Natural killer cell (primary cell): Measurements from ENCODE around the gene PEX6. TPM values are rescaled to one million over a fixed set of nuclear protein-coding genes. Genes with fewer than 3 reads are reported as not detected.

Source experiments
- ATAC-seq, 3 donors: fragments of 150-1000 bp in 2 of 3; fragments of 200-7000 bp in 1 of 3; cut with Tn5 transposase; 1 replicate in 1 of 3; 2 replicates in 2 of 3; pipeline ENCODE4 v1.10.0; 2021; ENCODE audit warnings: mild to moderate bottlenecking in 2 of 3, moderate library complexity in 2 of 3
- DNase-seq, 2 donors: peaks; one replicate each; pipeline versions ENCODE4 v3.0.0 to v3.0.0-alpha.2; 2013 to 2021; ENCODE audit warnings: mixed read lengths in 1 of 2
- H3K27ac ChIP-seq: one replicate; pipeline ENCODE4 v1.5.1; 2013; ENCODE audit warnings: mild to moderate bottlenecking, low read length
- H3K27me3 ChIP-seq: one replicate; pipeline ENCODE4 v1.6.1; 2013; ENCODE audit warnings: low read length; ENCODE audit not compliant: control insufficient read depth, insufficient read depth
- H3K36me3 ChIP-seq: one replicate; pipeline ENCODE4 v1.6.1; 2013; ENCODE audit warnings: low read length; ENCODE audit not compliant: control insufficient read depth, insufficient read depth
- H3K4me1 ChIP-seq: one replicate; pipeline ENCODE4 v1.6.1; 2013; ENCODE audit warnings: low read length; ENCODE audit not compliant: control insufficient read depth, insufficient read depth
- H3K4me3 ChIP-seq: one replicate; pipeline ENCODE4 v1.5.1; 2013; ENCODE audit warnings: low read length
- H3K9me3 ChIP-seq: one replicate; pipeline ENCODE4 v1.6.1; 2013; ENCODE audit warnings: low read length; ENCODE audit not compliant: control insufficient read depth, insufficient read depth
- H3K27ac Mint-ChIP-seq, 2 donors: one replicate each; pipeline ENCODE4 v1.8.0; 2022; ENCODE audit warnings: mild to moderate bottlenecking in 2 of 2, mixed read lengths in 2 of 2, moderate library complexity in 1 of 2
- H3K27me3 Mint-ChIP-seq, 2 donors: one replicate each; pipeline ENCODE4 v1.8.0; 2022; ENCODE audit warnings: low read depth in 2 of 2, mixed read lengths in 2 of 2
- H3K36me3 Mint-ChIP-seq: one replicate; pipeline ENCODE4 v1.8.0; 2022; ENCODE audit warnings: mixed read lengths
- H3K4me1 Mint-ChIP-seq, 2 donors: one replicate each; pipeline ENCODE4 v1.8.0; 2022; ENCODE audit warnings: mixed read lengths in 2 of 2
- H3K4me3 Mint-ChIP-seq: one replicate; pipeline ENCODE4 v1.8.0; 2022; ENCODE audit warnings: mild to moderate bottlenecking, moderate library complexity, mixed read lengths
- H3K9me3 Mint-ChIP-seq, 2 donors: one replicate each; pipeline ENCODE4 v1.8.0; 2022; ENCODE audit warnings: mixed read lengths in 2 of 2
- WGBS: methylation state at CpG from one replicate; pipeline ENCODE4 v1.1.7; 2013; ENCODE audit warnings: missing lambda C conversion rate; ENCODE audit not compliant: insufficient coverage; 5-methylcytosine and 5-hydroxymethylcytosine counted together
- intact Hi-C: fragments of 100-400 bp; cut with micrococcal nuclease; formaldehyde crosslinking; loops from one replicate; pipeline ENCODE4 v1.14.2; 2022
- total RNA-seq, 4 donors: library from RNA; stranded (reverse); fragments of 120-200 nt in 1 of 4; gene quantifications; one replicate each; pipeline versions ENCODE4 v1.2.3 to v1.2.4, GENCODE V29; 2013 to 2022
- TF ChIP-seq, protein P1 (sequence below): fragments of 200-600 bp; IDR thresholded peaks from one replicate; pipeline ENCODE4 v1.8.0; 2022; ENCODE audit warnings: antibody characterized with exemption

The PEX6 gene
- total RNA-seq, 3 donors from 2014 or later (not counting 1 experiment from before 2014, with no cell fraction given) = 8.2 to 13.6 (median 9.9) TPM

DNA sequence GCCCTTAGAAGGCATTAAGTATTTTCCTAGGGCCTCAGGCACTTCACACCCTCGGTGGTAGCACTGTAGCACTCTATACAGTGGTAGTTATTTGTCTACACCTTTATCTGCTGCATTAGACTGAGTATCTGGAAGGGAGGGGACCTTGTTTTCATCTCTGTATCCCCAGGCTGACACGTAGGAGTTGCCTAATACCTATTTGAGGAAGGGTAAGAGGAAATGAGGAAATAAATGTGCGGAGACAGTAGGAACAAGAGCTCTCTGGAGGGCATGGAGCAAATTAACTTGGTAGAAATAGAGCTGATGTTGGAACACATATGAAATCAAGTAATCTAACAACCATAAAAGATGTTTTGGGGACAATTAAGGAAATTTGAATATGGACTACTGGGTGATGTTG, 45.8 kb downstream of the PEX6 start:
- TF ChIP-seq, protein P1, sequence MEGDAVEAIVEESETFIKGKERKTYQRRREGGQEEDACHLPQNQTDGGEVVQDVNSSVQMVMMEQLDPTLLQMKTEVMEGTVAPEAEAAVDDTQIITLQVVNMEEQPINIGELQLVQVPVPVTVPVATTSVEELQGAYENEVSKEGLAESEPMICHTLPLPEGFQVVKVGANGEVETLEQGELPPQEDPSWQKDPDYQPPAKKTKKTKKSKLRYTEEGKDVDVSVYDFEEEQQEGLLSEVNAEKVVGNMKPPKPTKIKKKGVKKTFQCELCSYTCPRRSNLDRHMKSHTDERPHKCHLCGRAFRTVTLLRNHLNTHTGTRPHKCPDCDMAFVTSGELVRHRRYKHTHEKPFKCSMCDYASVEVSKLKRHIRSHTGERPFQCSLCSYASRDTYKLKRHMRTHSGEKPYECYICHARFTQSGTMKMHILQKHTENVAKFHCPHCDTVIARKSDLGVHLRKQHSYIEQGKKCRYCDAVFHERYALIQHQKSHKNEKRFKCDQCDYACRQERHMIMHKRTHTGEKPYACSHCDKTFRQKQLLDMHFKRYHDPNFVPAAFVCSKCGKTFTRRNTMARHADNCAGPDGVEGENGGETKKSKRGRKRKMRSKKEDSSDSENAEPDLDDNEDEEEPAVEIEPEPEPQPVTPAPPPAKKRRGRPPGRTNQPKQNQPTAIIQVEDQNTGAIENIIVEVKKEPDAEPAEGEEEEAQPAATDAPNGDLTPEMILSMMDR = no peak
- H3K27ac Mint-ChIP-seq = peak overlapping the region; percentile 94 to 98
- H3K4me3 ChIP-seq = no peak overlapping the region
- H3K4me3 Mint-ChIP-seq = no peak overlapping the region
- no peak overlapping the region for H3K27ac ChIP-seq
- intact Hi-C loops = no loop called here
- DNase-seq (no peak), ATAC-seq (no peak)
- 46% methylated on average over 3 of the region's 3 CpGs for WGBS
- H3K4me1 ChIP-seq = peaks cover 48% of the 10 kb centered on the region
- peaks cover 49% of the 10 kb centered on the region for H3K36me3 ChIP-seq
- no peaks in the 10 kb centered on the region for H3K9me3 ChIP-seq
- H3K36me3 Mint-ChIP-seq = peaks cover 7% of the 10 kb centered on the region
- H3K27me3 ChIP-seq = no peaks in the 10 kb centered on the region
- peaks cover 52 to 68% of the 10 kb centered on the region in 2 donors for H3K4me1 Mint-ChIP-seq
- H3K27me3 Mint-ChIP-seq = no peaks in the 10 kb centered on the region
- H3K9me3 Mint-ChIP-seq = no peaks in the 10 kb centered on the region

DNA sequence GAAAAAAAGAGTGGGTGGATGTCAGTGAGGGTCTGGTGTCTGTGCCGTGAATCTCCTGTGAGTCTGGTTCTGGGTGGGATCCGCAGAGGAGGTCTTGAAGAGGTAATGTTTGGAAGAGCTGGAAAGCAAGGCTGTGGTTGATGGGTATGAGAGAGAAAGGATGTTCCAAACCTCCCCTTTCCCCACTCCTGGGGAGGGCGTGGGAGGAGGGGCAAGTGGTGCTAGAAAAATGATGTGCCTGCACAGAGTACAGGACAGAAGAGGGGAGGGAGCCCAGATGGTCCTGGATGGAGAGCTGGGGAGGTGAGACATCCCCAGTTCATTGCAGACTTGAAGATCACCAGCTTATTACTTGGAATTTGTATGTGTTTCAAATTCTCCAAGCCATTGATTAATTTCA, 46.6 kb downstream of the PEX6 start:
- no peaks in the 10 kb centered on the region for H3K9me3 ChIP-seq
- H3K36me3 ChIP-seq = peaks cover 42% of the 10 kb centered on the region
- Mint-ChIP-seq H3K36me3 (peaks cover 7% of the 10 kb centered on the region), H3K4me1 (peaks cover 52 to 64% of the 10 kb centered on the region in 2 donors), H3K9me3 (no peaks in the 10 kb centered on the region), H3K27me3 (no peaks in the 10 kb centered on the region), H3K27ac (peak overlapping the region; percentile 94 to 98), H3K4me3 (peak overlapping the region; percentile 70)
- TF ChIP-seq, protein P1 = no peak
- no peaks in the 10 kb centered on the region for H3K27me3 ChIP-seq
- H3K4me1 ChIP-seq = peaks cover 51% of the 10 kb centered on the region
- peak overlapping the region; percentile 21 for H3K27ac ChIP-seq
- ATAC-seq = no peak
- intact Hi-C loops = no loop called here
- no peak overlapping the region for H3K4me3 ChIP-seq
- 89% methylated on average over 2 of the region's 3 CpGs for WGBS
- no peak for DNase-seq

DNA sequence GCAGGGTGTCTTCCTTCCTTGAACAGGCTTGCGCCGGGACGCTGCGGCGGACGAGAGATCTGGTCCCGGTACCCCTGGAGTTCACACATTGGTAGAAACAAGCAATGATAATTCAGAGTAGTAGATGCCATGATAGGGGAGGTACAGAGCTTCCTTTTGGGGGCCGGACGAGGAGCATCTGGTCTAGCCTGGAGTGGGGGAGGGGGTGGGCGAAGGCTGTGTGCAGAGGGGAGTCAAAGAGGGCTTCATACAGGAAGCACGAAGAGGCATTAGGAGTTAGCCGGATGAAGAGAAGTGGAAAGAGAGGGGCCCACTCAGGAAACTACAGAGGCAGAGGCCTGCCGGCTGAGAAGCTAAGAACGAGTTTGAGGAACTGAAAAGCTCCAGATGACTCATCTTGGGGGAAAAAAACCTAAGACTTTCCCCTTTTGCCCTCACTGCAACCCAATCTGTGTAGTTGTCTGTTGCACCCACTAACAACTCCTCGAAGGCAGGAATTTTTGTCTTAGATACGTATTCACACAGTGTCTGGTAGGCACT, 49.1 kb downstream of the PEX6 start:
- peak; percentile 52 to 81 for DNase-seq

More for the DNA sequence above, 49.1 kb downstream of the PEX6 start:
- H3K27me3 ChIP-seq = no peaks in the 10 kb centered on the region
- H3K36me3 Mint-ChIP-seq = no peaks in the 10 kb centered on the region
- H3K36me3 ChIP-seq = peaks cover 18% of the 10 kb centered on the region
- no peaks in the 10 kb centered on the region for H3K9me3 ChIP-seq
- no peaks in the 10 kb centered on the region for H3K27me3 Mint-ChIP-seq
- H3K27ac Mint-ChIP-seq = peak overlapping the region; percentile 94 to 98
- peak overlapping the region; percentile 98 for H3K27ac ChIP-seq
- H3K4me1 ChIP-seq = peaks cover 47% of the 10 kb centered on the region
- no peaks in the 10 kb centered on the region for H3K9me3 Mint-ChIP-seq
- 0% methylated on average over 16 of the region's 16 CpGs for WGBS
- H3K4me3 Mint-ChIP-seq = peak overlapping the region; percentile 97
- peaks cover 48 to 58% of the 10 kb centered on the region in 2 donors for H3K4me1 Mint-ChIP-seq
- peak; percentile 25 to 52 (median 39) for ATAC-seq
- TF ChIP-seq, protein P1 = no peak
- peak overlapping the region; percentile 76 for H3K4me3 ChIP-seq
- intact Hi-C loops = loop anchor here (1.0 kb wide), 4 partner anchors 49 to 241 kb away; partner anchors contain the start of genes KLHDC3, PEX6, PPP2R5D and SRF
